ACC112 (cell line): ENCODE measurements around the gene STOX2.

ENCODE experiments used
- H2AFZ ChIP-seq: fragments of 200-600 bp; sonication (generic); one replicate; pipeline ENCODE4 v1.6.0; 2017; ENCODE audit warnings: antibody characterized with exemption, low read length; ENCODE audit not compliant: unreplicated experiment
- H3K27ac ChIP-seq: fragments of 200-600 bp; sonication (generic); 2 replicates; pipeline ENCODE4 v1.5.1; 2014; ENCODE audit warnings: low read depth, mild to moderate bottlenecking, antibody characterized with exemption, low read length, moderate library complexity
- H3K27me3 ChIP-seq: fragments of 200-600 bp; sonication (generic); 2 replicates; pipeline ENCODE4 v1.6.1; 2014; ENCODE audit warnings: mild to moderate bottlenecking, antibody characterized with exemption, low read length, moderate library complexity, mixed read lengths; ENCODE audit not compliant: insufficient read depth
- H3K36me3 ChIP-seq: fragments of 200-600 bp; sonication (generic); 2 replicates; pipeline ENCODE4 v1.6.1; 2016; ENCODE audit warnings: mild to moderate bottlenecking, antibody characterized with exemption, low read length, moderate library complexity, mixed read lengths; ENCODE audit not compliant: insufficient read depth
- H3K4me1 ChIP-seq: fragments of 200-600 bp; sonication (generic); one replicate; pipeline ENCODE4 v1.6.1; 2016; ENCODE audit warnings: low read length, mixed read lengths; ENCODE audit not compliant: insufficient read depth, unreplicated experiment, control insufficient read depth
- H3K4me3 ChIP-seq: fragments of 200-600 bp; sonication (generic); 2 replicates; pipeline ENCODE4 v1.5.1; 2014; ENCODE audit warnings: mild to moderate bottlenecking, low read depth, low read length
- H3K79me2 ChIP-seq: fragments of 200-600 bp; sonication (generic); one replicate; pipeline ENCODE4 v1.6.0; 2016; ENCODE audit warnings: low read length; ENCODE audit not compliant: control insufficient read depth, unreplicated experiment, insufficient read depth

Gene STOX2

DNA sequence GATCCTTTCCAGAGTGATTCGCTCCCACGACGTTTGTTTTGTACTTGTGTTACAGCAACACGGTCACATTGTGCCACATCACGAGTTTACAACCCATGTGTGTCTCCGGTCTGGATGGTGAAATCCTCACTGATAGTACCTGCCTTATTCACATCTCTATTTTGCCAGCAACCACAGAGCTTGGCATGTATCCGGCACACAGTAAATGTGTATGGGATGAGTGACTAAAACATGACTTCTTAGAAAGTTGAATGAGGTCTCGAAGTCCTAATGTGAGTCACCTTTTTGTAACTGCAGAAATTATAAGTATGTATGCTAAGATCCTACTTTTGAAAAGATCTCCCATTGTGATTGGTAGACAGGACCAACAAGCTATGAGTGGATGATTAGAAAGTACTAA, 7.5 kb downstream of the STOX2 start:
- no peak overlapping the region for H3K27ac ChIP-seq
- no peak overlapping the region for H2AFZ ChIP-seq
- H3K4me3 ChIP-seq, result no peak overlapping the region
- H3K27me3 ChIP-seq, result peaks cover 22% of the 10 kb centered on the region
- H3K4me1 ChIP-seq, result no peaks in the 10 kb centered on the region
- no peaks in the 10 kb centered on the region for H3K79me2 ChIP-seq
- no peaks in the 10 kb centered on the region for H3K36me3 ChIP-seq

DNA sequence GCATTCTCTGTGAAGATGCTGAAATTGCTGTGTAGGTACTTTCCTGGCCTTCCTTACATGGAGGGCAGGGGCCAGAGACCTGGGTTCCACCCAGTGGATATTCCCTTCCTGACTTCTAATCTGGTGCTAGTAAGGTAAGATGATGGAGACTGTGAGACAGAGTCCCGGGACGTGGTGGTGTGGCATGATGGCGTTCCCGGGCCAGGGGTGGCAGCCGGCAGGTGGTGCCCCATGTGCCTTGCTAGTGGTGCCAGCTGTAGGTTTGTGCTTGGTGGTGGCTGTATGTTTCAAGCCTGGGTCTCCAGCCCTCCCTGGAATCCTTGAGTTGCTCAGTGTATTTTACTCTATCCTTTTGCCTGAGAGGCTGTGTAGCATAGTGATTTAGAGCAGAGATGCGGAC, 10.9 kb downstream of the STOX2 start:
- Histone ChIP-seq H3K4me1 (no peaks in the 10 kb centered on the region), H3K27me3 (0 out of 2 replicates have a peak, but pooled peaks cover 6% of the 10 kb centered on the region), H3K27ac (no peak overlapping the region), H3K36me3 (no peaks in the 10 kb centered on the region), H3K4me3 (no peak overlapping the region), H3K79me2 (no peaks in the 10 kb centered on the region), H2AFZ (no peak overlapping the region)

DNA sequence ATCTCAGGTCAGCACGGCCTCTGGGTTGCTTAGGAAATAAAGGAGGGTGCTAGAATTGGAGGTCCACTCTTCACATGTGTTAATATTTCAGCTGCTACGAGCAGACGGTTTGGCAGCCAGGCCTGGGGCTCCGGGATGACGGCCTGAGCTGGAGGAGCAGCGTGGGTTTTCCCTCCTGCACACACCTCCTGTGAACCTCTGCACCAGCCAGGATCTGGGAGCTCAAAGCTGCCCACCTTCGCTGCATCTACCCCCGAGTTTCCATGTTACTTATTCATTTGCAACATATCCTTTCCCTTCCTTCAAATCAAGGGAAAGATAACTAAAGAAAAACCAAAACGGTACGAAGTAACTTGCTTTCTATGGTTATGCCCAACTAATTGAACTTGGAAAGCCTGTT, 13.6 kb downstream of the STOX2 start:
- Histone ChIP-seq H3K36me3 (no peaks in the 10 kb centered on the region), H3K27ac (no peak overlapping the region), H3K79me2 (no peaks in the 10 kb centered on the region), H2AFZ (no peak overlapping the region), H3K4me1 (no peaks in the 10 kb centered on the region), H3K27me3 (0 out of 2 replicates have a peak, but pooled peaks cover 6% of the 10 kb centered on the region), H3K4me3 (no peak overlapping the region)

DNA sequence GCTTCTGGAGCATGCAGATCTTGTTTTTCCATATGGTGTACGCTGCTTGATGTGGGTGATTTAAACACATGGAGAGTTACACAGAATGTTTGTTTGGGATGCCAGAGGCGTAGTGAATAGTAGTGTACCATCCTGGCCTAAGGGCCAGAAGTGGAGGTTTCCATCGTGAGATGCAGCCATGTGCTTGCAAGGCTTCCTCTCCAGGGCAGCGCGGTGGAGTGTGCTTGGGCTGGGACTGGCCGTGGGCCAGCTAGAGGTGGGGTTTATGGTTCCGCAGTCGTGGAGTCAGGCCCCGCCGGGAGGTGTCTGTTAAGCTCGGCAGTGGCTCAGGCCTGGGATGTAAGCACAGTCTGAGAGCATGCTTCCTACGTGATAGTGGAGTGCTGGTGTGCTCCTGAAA, 14.0 kb downstream of the STOX2 start:
- Histone ChIP-seq H3K4me3 (no peak overlapping the region), H3K79me2 (no peaks in the 10 kb centered on the region), H3K36me3 (no peaks in the 10 kb centered on the region), H2AFZ (no peak overlapping the region), H3K27me3 (0 out of 2 replicates have a peak, but pooled peaks cover 6% of the 10 kb centered on the region), H3K27ac (no peak overlapping the region), H3K4me1 (no peaks in the 10 kb centered on the region)

DNA sequence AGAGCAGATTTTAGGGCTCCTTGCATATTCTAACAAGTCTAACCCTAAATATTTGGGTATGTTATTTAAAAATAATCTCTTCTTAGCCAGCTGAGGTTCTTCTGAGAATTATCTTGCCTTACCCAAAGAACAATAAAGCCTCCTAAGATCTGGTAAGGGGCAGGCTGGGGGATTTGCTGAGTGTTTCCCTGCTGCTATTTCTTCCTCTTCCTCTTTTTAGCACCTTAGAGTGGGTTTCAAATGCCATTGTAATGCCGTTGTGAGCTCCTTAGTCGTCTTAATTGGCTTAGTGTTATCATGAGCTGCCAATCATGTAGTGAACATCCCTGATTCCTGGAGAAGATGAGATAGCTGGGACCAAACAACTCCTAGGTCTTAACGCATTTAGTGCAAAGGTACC, 15.4 kb downstream of the STOX2 start:
- Histone ChIP-seq H3K4me1 (no peaks in the 10 kb centered on the region), H3K4me3 (no peak overlapping the region), H3K79me2 (no peaks in the 10 kb centered on the region), H2AFZ (no peak overlapping the region), H3K27me3 (0 out of 2 replicates have a peak, but pooled peaks cover 6% of the 10 kb centered on the region), H3K36me3 (no peaks in the 10 kb centered on the region), H3K27ac (no peak overlapping the region)

DNA sequence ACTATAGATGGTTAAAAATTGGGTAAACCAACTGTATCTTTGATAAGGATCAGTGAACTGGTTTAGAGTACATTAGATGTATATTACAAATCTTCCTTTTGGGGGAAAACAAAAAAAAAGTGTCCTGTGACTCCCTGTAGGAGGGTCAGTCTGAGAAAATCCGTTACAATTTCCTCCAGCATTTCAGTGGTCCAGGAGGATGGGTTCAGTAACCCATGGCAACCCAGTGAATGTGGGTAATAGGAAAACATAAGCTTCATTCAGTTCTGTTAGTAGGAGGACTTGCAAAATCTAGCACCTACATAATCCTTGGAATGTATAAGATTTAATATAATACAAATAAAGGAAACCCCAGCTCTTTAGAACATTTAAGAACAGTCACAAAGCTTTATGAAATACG, 16.2 kb downstream of the STOX2 start:
- Histone ChIP-seq H2AFZ (no peak overlapping the region), H3K27me3 (0 out of 2 replicates have a peak, but pooled peaks cover 6% of the 10 kb centered on the region), H3K79me2 (no peaks in the 10 kb centered on the region), H3K27ac (no peak overlapping the region), H3K36me3 (no peaks in the 10 kb centered on the region), H3K4me3 (no peak overlapping the region), H3K4me1 (no peaks in the 10 kb centered on the region)

DNA sequence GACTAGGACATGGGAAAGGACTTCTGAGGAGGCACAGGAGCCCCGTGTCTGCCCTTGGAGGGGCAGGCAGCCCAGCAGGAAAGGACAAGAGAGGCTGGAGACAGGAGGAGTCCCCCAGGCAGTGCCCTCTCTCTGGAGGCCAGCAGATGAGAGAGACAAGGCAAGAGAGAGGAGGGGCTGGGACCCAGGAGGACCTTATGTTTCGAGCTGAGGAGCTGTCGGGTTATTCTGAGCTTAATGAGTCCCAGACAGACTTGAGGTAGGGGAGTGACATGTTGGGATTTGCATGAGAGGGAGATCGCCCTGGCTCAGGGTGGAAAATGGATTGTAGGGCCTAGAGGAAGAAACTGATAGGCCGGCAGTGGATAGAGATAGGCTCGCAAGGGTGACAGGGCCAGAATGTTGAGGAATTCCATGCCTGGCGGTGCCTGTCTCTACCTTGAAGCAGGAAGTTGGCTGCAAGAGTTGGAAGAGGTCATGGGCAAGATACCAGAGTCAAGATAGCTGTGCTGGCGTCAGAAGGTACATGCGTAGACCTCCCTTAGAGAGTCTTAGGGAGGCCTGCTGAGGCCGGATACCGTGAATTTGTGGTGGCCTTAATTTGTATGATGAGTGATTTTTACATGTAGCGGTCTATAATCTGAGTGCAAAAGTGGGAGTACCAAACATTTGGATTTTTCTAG, 19.4 kb downstream of the STOX2 start:
- Histone ChIP-seq H3K79me2 (no peaks in the 10 kb centered on the region), H3K36me3 (no peaks in the 10 kb centered on the region), H2AFZ (no peak overlapping the region), H3K27me3 (0 out of 2 replicates have a peak, but pooled peaks cover 3% of the 10 kb centered on the region), H3K4me1 (no peaks in the 10 kb centered on the region), H3K27ac (no peak overlapping the region), H3K4me3 (no peak overlapping the region)

DNA sequence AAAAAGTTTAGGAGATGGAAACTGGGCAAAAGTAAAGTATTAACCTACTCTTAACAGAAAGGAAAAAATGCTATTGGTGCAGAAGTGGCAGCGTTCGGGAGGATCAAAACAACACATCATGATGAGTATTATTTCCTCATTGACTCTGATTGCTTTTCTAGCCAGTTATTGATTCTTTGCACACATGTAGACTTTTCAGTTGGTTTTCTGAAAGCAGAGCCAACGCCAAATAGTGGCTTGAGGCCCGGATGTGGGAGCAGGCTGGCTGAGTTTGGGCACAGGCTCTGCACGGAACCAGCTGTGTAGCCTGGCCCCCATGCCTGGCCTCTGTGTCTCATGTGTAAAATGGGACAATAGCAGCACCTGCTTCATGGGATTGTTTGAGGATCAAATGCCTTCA, 21.8 kb downstream of the STOX2 start:
- no peak overlapping the region for H3K4me3 ChIP-seq
- H3K79me2 ChIP-seq, result no peaks in the 10 kb centered on the region
- no peaks in the 10 kb centered on the region for H3K4me1 ChIP-seq
- H3K36me3 ChIP-seq, result no peaks in the 10 kb centered on the region
- 0 out of 2 replicates have a peak, but pooled peaks cover 3% of the 10 kb centered on the region for H3K27me3 ChIP-seq
- no peak overlapping the region for H3K27ac ChIP-seq
- H2AFZ ChIP-seq, result no peak overlapping the region

DNA sequence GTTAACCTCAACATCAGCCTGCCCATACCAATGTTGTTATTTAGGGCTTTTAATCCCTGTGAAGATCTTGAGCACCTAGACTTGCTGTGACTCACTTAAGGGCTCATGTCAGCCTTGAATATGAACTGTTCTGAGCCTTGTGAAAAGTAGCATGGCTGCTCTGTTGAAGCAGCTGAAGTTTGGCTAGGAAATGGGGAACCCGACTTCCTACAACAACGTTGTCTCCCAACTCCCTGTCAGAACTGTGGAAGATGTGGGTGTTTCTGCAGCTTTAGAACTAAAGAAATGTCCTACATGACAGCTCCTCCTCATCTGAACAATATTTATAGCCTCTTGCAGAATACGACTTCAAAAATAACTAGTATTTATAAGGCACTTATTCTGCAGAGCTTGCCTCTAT, 27.5 kb downstream of the STOX2 start:
- Histone ChIP-seq H3K36me3 (no peaks in the 10 kb centered on the region), H3K79me2 (no peaks in the 10 kb centered on the region), H3K4me3 (no peak overlapping the region), H3K4me1 (no peaks in the 10 kb centered on the region), H3K27ac (no peak overlapping the region), H2AFZ (no peak overlapping the region), H3K27me3 (0 out of 2 replicates have a peak, but pooled peaks cover 2% of the 10 kb centered on the region)

DNA sequence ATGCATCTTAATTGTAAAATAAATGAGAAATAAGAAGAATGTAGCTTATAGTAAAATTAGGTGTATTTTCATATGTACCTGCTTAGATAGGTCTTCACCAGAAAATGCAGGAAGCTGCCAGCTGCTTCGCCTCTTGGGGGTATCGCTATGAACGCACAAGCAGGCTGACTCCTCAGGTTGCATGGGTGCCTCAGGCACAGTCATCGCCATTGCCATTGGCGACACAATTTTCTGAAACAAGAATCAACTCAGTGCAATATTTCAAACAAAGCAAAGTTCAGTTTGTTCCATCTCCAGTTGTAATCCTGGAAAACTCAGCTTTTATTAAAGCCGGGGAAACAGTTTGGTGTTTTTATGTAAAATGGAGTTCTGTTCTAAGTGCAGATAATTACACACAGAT, 29.7 kb downstream of the STOX2 start:
- Histone ChIP-seq H3K36me3 (no peaks in the 10 kb centered on the region), H3K4me3 (no peak overlapping the region), H3K27me3 (no peaks in the 10 kb centered on the region), H3K27ac (no peak overlapping the region), H3K4me1 (no peaks in the 10 kb centered on the region), H3K79me2 (no peaks in the 10 kb centered on the region), H2AFZ (no peak overlapping the region)

DNA sequence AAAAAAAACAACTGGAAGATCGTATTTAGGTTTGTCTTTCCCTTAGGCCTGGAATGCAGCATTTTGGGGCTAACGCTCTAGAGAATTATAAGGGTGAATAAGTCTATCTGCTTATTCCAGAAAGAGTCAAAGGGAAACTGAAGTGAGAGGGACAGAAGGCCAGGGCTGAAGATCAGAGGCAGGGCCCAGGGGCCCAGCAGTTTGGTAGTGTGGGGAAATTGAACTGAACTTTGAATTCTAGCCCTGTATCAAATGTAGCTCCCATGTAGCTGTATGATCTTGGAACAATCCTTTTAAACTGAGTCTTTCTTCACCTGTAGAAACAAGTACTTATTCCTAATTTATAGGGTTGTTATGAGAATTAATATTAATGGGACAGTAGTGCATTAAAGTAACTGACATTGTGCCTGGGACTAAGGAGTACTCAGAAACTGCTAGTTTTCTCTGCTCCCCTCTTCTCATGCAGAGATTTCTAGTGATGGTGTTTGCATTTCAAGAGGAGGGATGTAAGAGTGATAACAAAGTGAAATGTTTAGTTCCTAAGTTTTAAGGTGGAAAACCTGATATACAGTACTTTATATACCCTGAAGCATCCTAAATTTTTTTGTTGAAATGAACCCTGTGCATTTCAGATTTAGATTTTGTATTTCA, 30.4 kb downstream of the STOX2 start:
- H3K36me3 ChIP-seq, result no peaks in the 10 kb centered on the region
- no peaks in the 10 kb centered on the region for H3K79me2 ChIP-seq
- H3K27ac ChIP-seq, result no peak overlapping the region
- H2AFZ ChIP-seq, result no peak overlapping the region
- H3K4me1 ChIP-seq, result no peaks in the 10 kb centered on the region
- H3K27me3 ChIP-seq, result no peaks in the 10 kb centered on the region
- no peak overlapping the region for H3K4me3 ChIP-seq
